H9 (cell line): ENCODE results near the gene PARP1. TPM values are rescaled to one million over a fixed set of nuclear protein-coding genes. Genes with fewer than 3 reads are reported as not detected.

ENCODE experiments used
- DNase-seq: peaks from one replicate; pipeline ENCODE4 v3.0.0-alpha.2; 2017
- H2AFZ ChIP-seq: one replicate; pipeline ENCODE4 v1.6.1; 2013; ENCODE audit warnings: mild to moderate bottlenecking, low read length, control low read depth, moderate library complexity
- H2AK5ac ChIP-seq: 2 replicates; pipeline ENCODE4 v1.6.1; 2013; ENCODE audit warnings: low read length, control low read depth, mixed read lengths; ENCODE audit not compliant: insufficient read length
- H2BK120ac ChIP-seq: one replicate; pipeline ENCODE4 v1.6.1; 2013; ENCODE audit warnings: low read depth, mild to moderate bottlenecking, low read length, control low read depth, inconsistent platforms; ENCODE audit not compliant: poor library complexity, severe bottlenecking
- H2BK12ac ChIP-seq: 2 replicates; pipeline ENCODE4 v1.6.1; 2013; ENCODE audit warnings: low read length, control low read depth, mixed read lengths, low read depth; ENCODE audit not compliant: insufficient read length
- H2BK15ac ChIP-seq: 2 replicates; pipeline ENCODE4 v1.6.1; 2013; ENCODE audit warnings: low read depth, low read length, control low read depth
- H2BK20ac ChIP-seq: one replicate; pipeline ENCODE4 v1.6.1; 2013; ENCODE audit warnings: low read depth, mild to moderate bottlenecking, low read length, control low read depth, inconsistent platforms; ENCODE audit not compliant: poor library complexity, severe bottlenecking
- H2BK5ac ChIP-seq: 2 replicates; pipeline ENCODE4 v1.6.1; 2013; ENCODE audit warnings: low read length, control low read depth, mixed read lengths; ENCODE audit not compliant: insufficient read length
- H3K14ac ChIP-seq: 2 replicates; pipeline ENCODE4 v1.6.1; 2013; ENCODE audit warnings: low read length, control low read depth; ENCODE audit not compliant: insufficient read depth
- H3K18ac ChIP-seq: 2 replicates; pipeline ENCODE4 v1.6.1; 2013; ENCODE audit warnings: low read depth, mild to moderate bottlenecking, mixed read lengths, low read length, control low read depth; ENCODE audit not compliant: insufficient read length
- H3K23ac ChIP-seq: 2 replicates; pipeline ENCODE4 v1.6.1; 2013; ENCODE audit warnings: low read length, control low read depth, mixed read lengths, low read depth; ENCODE audit not compliant: insufficient read length
- H3K23me2 ChIP-seq: 2 replicates; pipeline ENCODE4 v1.6.1; 2013; ENCODE audit warnings: low read depth, mild to moderate bottlenecking, mixed read lengths, low read length, control low read depth; ENCODE audit not compliant: insufficient read length, poor library complexity, severe bottlenecking
- H3K27ac ChIP-seq: 2 replicates; pipeline ENCODE4 v1.5.1; 2013; ENCODE audit warnings: low read length, control low read depth, mixed read lengths, low read depth; ENCODE audit not compliant: insufficient read length
- H3K27me3 ChIP-seq: 2 replicates; pipeline ENCODE4 v1.6.1; 2013; ENCODE audit warnings: low read length, control low read depth, inconsistent platforms; ENCODE audit not compliant: insufficient read depth
- H3K4ac ChIP-seq: 2 replicates; pipeline ENCODE4 v1.6.1; 2013; ENCODE audit warnings: low read depth, mild to moderate bottlenecking, control low read depth, inconsistent platforms, low read length, moderate library complexity
- H3K4me1 ChIP-seq: 2 replicates; pipeline ENCODE4 v1.6.1; 2013; ENCODE audit warnings: low read length, control low read depth, inconsistent platforms; ENCODE audit not compliant: insufficient read depth
- H3K4me2 ChIP-seq: 2 replicates; pipeline ENCODE4 v1.6.1; 2013; ENCODE audit warnings: low read length, control low read depth, mixed read lengths; ENCODE audit not compliant: insufficient read length, insufficient read depth
- H3K56ac ChIP-seq: 2 replicates; pipeline ENCODE4 v1.6.1; 2013; ENCODE audit warnings: low read depth, mild to moderate bottlenecking, mixed read lengths, low read length, control low read depth; ENCODE audit not compliant: insufficient read length
- H3K79me1 ChIP-seq: 2 replicates; pipeline ENCODE4 v1.6.1; 2013; ENCODE audit warnings: low read depth, mild to moderate bottlenecking, moderate library complexity, low read length, control low read depth, inconsistent platforms; ENCODE audit not compliant: insufficient read depth, poor library complexity, severe bottlenecking
- H3K79me2 ChIP-seq: 2 replicates; pipeline ENCODE4 v1.6.1; 2013; ENCODE audit warnings: low read length, control low read depth, inconsistent platforms; ENCODE audit not compliant: insufficient read depth
- H3K9ac ChIP-seq: 2 replicates; pipeline ENCODE4 v1.6.1; 2013; ENCODE audit warnings: low read length, control low read depth, mixed read lengths; ENCODE audit not compliant: insufficient read length; ENCODE audit errors: extremely low read depth
- H3K9me3 ChIP-seq: one replicate; pipeline ENCODE4 v1.6.1; 2013; ENCODE audit warnings: low read depth, low read length, inconsistent platforms; ENCODE audit not compliant: control insufficient read depth
- H3T11ph ChIP-seq: one replicate; pipeline ENCODE4 v1.6.1; 2013; ENCODE audit warnings: mild to moderate bottlenecking, low read length, control low read depth, inconsistent platforms
- H4K20me1 ChIP-seq: one replicate; pipeline ENCODE4 v1.6.1; 2013; ENCODE audit not compliant: control insufficient read depth, insufficient read length, insufficient read depth
- H4K5ac ChIP-seq: 2 replicates; pipeline ENCODE4 v1.6.1; 2013; ENCODE audit warnings: low read depth, mild to moderate bottlenecking, mixed read lengths, low read length, control low read depth; ENCODE audit not compliant: insufficient read length
- H4K8ac ChIP-seq: replicated peaks from 2 replicates; pipeline ENCODE4 v1.6.1; 2013; ENCODE audit warnings: low read length, control low read depth, mixed read lengths, low read depth; ENCODE audit not compliant: insufficient read length
- H4K91ac ChIP-seq: 2 replicates; pipeline ENCODE4 v1.6.1; 2013; ENCODE audit warnings: low read depth, mild to moderate bottlenecking, moderate library complexity, mixed read lengths, low read length, control low read depth; ENCODE audit not compliant: insufficient read length
- H3K27ac Mint-ChIP-seq, 3 experiments: 2 replicates in 2 of 3; 3 replicates in 1 of 3; pipeline ENCODE4 v1.8.0; 2020 to 2021; ENCODE audit warnings: mixed read lengths in 3 of 3, mild to moderate bottlenecking in 1 of 3, moderate library complexity in 1 of 3
- H3K27me3 Mint-ChIP-seq: 2 replicates; pipeline ENCODE4 v1.8.0; 2021; ENCODE audit warnings: low read depth, mild to moderate bottlenecking, moderate library complexity, mixed read lengths
- H3K36me3 Mint-ChIP-seq, 3 experiments: 2 replicates in 2 of 3; 3 replicates in 1 of 3; pipeline ENCODE4 v1.8.0; 2020 to 2021; ENCODE audit warnings: low read depth in 3 of 3, mixed read lengths in 3 of 3; ENCODE audit not compliant: insufficient read depth in 1 of 3
- H3K4me1 Mint-ChIP-seq, 2 experiments: 2 replicates each; pipeline ENCODE4 v1.8.0; 2020; ENCODE audit warnings: mixed read lengths in 2 of 2
- H3K4me3 Mint-ChIP-seq, 2 experiments: 2 replicates in 1 of 2; 3 replicates in 1 of 2; pipeline ENCODE4 v1.8.0; 2020 to 2021; ENCODE audit warnings: mild to moderate bottlenecking in 2 of 2, mixed read lengths in 2 of 2, moderate library complexity in 1 of 2
- H3K9me3 Mint-ChIP-seq, 2 experiments: 2 replicates in 1 of 2; 3 replicates in 1 of 2; pipeline ENCODE4 v1.8.0; 2020; ENCODE audit warnings: mild to moderate bottlenecking in 2 of 2, mixed read lengths in 2 of 2, moderate library complexity in 1 of 2
- CTCF ChIP-seq: fragments of 200-600 bp; sonication (generic); conservative IDR thresholded peaks from 3 replicates; pipeline ENCODE4 v1.8.0; 2021; ENCODE audit warnings: antibody characterized with exemption, mild to moderate bottlenecking
- WGBS: extraction: QIAGEN DNeasy Blood & Tissue Kit; methylation state at CpG from one replicate; pipeline ENCODE4 v1.1.7; 2013; ENCODE audit warnings: missing lambda C conversion rate, low lambda C conversion rate, mixed read lengths; ENCODE audit not compliant: insufficient read length; ENCODE audit errors: extremely low coverage; 5-methylcytosine and 5-hydroxymethylcytosine counted together
- total RNA-seq: library from RNA; stranded (reverse); gene quantifications from 2 replicates; pipeline ENCODE4 v1.2.1, GENCODE V29; 2021

PARP1 gene
- total RNA-seq, 1 experiment from 2014 or later = 337 TPM

DNA sequence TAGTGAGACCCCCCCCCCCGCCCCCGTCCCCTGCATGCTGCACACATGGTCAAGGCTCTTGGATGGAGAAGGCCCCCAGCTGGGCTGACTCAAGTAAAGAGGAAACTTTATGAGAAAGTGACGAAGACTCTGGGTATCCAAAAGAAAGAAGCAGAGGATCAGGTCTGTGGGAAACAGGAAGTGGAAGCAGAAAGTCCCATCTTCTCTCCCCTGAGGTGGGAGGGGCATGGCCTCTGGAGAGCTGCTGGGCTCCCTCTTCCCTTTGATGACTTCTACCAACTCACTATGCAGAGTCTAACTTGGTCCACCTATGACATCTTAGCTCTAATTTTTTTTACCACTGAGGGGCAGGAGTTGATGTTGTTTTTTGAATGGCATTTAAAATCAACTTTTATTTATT is 56.2 kb downstream of the PARP1 start:
- Histone ChIP-seq H4K20me1 (no peaks in the 10 kb centered on the region), H3K56ac (no peak overlapping the region), H3K4me1 (no peaks in the 10 kb centered on the region; the same call in 1 of the 2 replicates), H4K8ac (no peak overlapping the region), H2AFZ (no peak overlapping the region), H2BK12ac (no peak overlapping the region), H3K18ac (no peak overlapping the region), H3K27ac (no peak overlapping the region), H3K4ac (no peak overlapping the region), H3K9me3 (no peaks in the 10 kb centered on the region), H2BK20ac (no peak overlapping the region), H3K79me1 (no peaks in the 10 kb centered on the region), H3K79me2 (no peaks in the 10 kb centered on the region), H2AK5ac (no peak overlapping the region), H3K23ac (no peak overlapping the region), H2BK15ac (no peak overlapping the region), H3K27me3 (no peaks in the 10 kb centered on the region), H3K23me2 (no peaks in the 10 kb centered on the region), H4K5ac (no peak overlapping the region), H3K4me2 (no peak overlapping the region), H3T11ph (no peak overlapping the region), H3K14ac (no peak overlapping the region), H2BK120ac (no peak overlapping the region), H3K9ac (no peak overlapping the region), H2BK5ac (no peak overlapping the region), H4K91ac (no peak overlapping the region)
- WGBS = no CpG with 5 or more reads among the region's 3 CpGs
- Mint-ChIP-seq H3K36me3 (peaks cover 0 to 12% (median 6%) of the 10 kb centered on the region in 3 experiments; a peak in 4 of 7 replicates), H3K4me1 (peaks cover 7 to 12% of the 10 kb centered on the region in 2 experiments; a peak in 3 of 4 replicates), H3K9me3 (no peaks in the 10 kb centered on the region), H3K4me3 (no peak overlapping the region), H3K27me3 (no peaks in the 10 kb centered on the region), H3K27ac (no peak overlapping the region)
- TF ChIP-seq CTCF = no peak
- no peak for DNase-seq
